Measurements from ENCODE around the gene SLC35F3.

SLC35F3 gene

DNA sequence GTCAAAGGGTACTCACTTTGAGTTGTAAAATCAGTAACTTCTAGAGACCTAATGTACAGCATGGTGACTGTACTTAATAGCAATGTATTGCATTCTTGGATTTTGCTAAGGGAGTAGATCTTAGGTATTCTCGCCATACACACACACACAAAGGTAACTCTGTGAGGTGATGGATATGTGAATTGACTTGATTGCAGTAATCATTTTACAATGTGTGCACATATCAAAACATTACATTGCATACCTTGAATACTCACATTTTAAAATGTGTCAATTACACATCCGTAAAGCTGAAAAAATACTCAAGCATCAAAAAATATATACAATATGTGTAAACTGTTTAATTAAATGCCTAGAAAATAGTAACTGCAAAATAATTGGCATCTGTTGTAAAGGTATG lies 86.0 kb downstream of the SLC35F3 start:
- Histone ChIP-seq H3K27ac (ENCODE audit: low read depth in 2 of 2, low read length in 2 of 2) (no peak overlapping the region), H3K9ac (ENCODE audit: low read depth in 1 of 2, low read length in 2 of 2) (no peak overlapping the region), H3K4me3 (ENCODE audit: low read length in 2 of 2) (no peak overlapping the region), H3K4me1 (ENCODE audit: control insufficient read depth in 2 of 2, insufficient read depth in 2 of 2, low read length in 2 of 2) (no peaks in the 10 kb centered on the region), H3K9me3 (ENCODE audit: control insufficient read depth in 2 of 2, low read length in 2 of 2) (no peaks in the 10 kb centered on the region), H3K36me3 (ENCODE audit: control insufficient read depth in 2 of 2, insufficient read depth in 2 of 2, low read length in 2 of 2) (no peaks in the 10 kb centered on the region), H3K27me3 (ENCODE audit: control insufficient read depth in 2 of 2, insufficient read depth in 2 of 2, low read length in 2 of 2) (peaks cover 3 to 5% of the 10 kb centered on the region in 2 donors)

GRCh38 chr1:233993651-233994050 lies 89.2 kb downstream of the SLC35F3 start:
- H3K9me3 ChIP-seq (ENCODE audit: control insufficient read depth in 2 of 2, low read length in 2 of 2): no peaks in the 10 kb centered on the region
- no peak overlapping the region for H3K9ac ChIP-seq (ENCODE audit: low read depth in 1 of 2, low read length in 2 of 2)
- H3K27me3 ChIP-seq (ENCODE audit: control insufficient read depth in 2 of 2, insufficient read depth in 2 of 2, low read length in 2 of 2): peaks cover 0 to under 1% of the 10 kb centered on the region in 2 donors
- H3K27ac ChIP-seq (ENCODE audit: low read depth in 2 of 2, low read length in 2 of 2): no peak overlapping the region
- no peak overlapping the region for H3K4me3 ChIP-seq (ENCODE audit: low read length in 2 of 2)
- no peaks in the 10 kb centered on the region for H3K4me1 ChIP-seq (ENCODE audit: control insufficient read depth in 2 of 2, insufficient read depth in 2 of 2, low read length in 2 of 2)
- no peaks in the 10 kb centered on the region for H3K36me3 ChIP-seq (ENCODE audit: control insufficient read depth in 2 of 2, insufficient read depth in 2 of 2, low read length in 2 of 2)

- no peak overlapping the region for H3K9ac ChIP-seq (ENCODE audit: low read depth in 1 of 2, low read length in 2 of 2)
- H3K27me3 ChIP-seq (ENCODE audit: control insufficient read depth in 2 of 2, insufficient read depth in 2 of 2, low read length in 2 of 2): no peaks in the 10 kb centered on the region
- no peaks in the 10 kb centered on the region for H3K4me1 ChIP-seq (ENCODE audit: control insufficient read depth in 2 of 2, insufficient read depth in 2 of 2, low read length in 2 of 2)
- no peaks in the 10 kb centered on the region for H3K9me3 ChIP-seq (ENCODE audit: control insufficient read depth in 2 of 2, low read length in 2 of 2)
- H3K36me3 ChIP-seq (ENCODE audit: control insufficient read depth in 2 of 2, insufficient read depth in 2 of 2, low read length in 2 of 2): no peaks in the 10 kb centered on the region
- no peak overlapping the region for H3K27ac ChIP-seq (ENCODE audit: low read depth in 2 of 2, low read length in 2 of 2)
- H3K4me3 ChIP-seq (ENCODE audit: low read length in 2 of 2): no peak overlapping the region
Observed at GRCh38 chr1:233994112-233994511, 89.6 kb downstream of the SLC35F3 start.

- H3K27me3 ChIP-seq (ENCODE audit: control insufficient read depth in 2 of 2, insufficient read depth in 2 of 2, low read length in 2 of 2): no peaks in the 10 kb centered on the region
- H3K9me3 ChIP-seq (ENCODE audit: control insufficient read depth in 2 of 2, low read length in 2 of 2): no peaks in the 10 kb centered on the region
- no peaks in the 10 kb centered on the region for H3K36me3 ChIP-seq (ENCODE audit: control insufficient read depth in 2 of 2, insufficient read depth in 2 of 2, low read length in 2 of 2)
- H3K4me3 ChIP-seq (ENCODE audit: low read length in 2 of 2): no peak overlapping the region
- no peak overlapping the region for H3K27ac ChIP-seq (ENCODE audit: low read depth in 2 of 2, low read length in 2 of 2)
- no peaks in the 10 kb centered on the region for H3K4me1 ChIP-seq (ENCODE audit: control insufficient read depth in 2 of 2, insufficient read depth in 2 of 2, low read length in 2 of 2)
- H3K9ac ChIP-seq (ENCODE audit: low read depth in 1 of 2, low read length in 2 of 2): no peak overlapping the region
Observed at GRCh38 chr1:233998456-233998855, 94.0 kb downstream of the SLC35F3 start.

GRCh38 chr1:233998891-233999290 lies 94.4 kb downstream of the SLC35F3 start:
- Histone ChIP-seq H3K9ac (ENCODE audit: low read depth in 1 of 2, low read length in 2 of 2) (no peak overlapping the region), H3K4me1 (ENCODE audit: control insufficient read depth in 2 of 2, insufficient read depth in 2 of 2, low read length in 2 of 2) (no peaks in the 10 kb centered on the region), H3K9me3 (ENCODE audit: control insufficient read depth in 2 of 2, low read length in 2 of 2) (no peaks in the 10 kb centered on the region), H3K27me3 (ENCODE audit: control insufficient read depth in 2 of 2, insufficient read depth in 2 of 2, low read length in 2 of 2) (no peaks in the 10 kb centered on the region), H3K36me3 (ENCODE audit: control insufficient read depth in 2 of 2, insufficient read depth in 2 of 2, low read length in 2 of 2) (no peaks in the 10 kb centered on the region), H3K27ac (ENCODE audit: low read depth in 2 of 2, low read length in 2 of 2) (no peak overlapping the region), H3K4me3 (ENCODE audit: low read length in 2 of 2) (no peak overlapping the region)

- no peak overlapping the region for H3K27ac ChIP-seq (ENCODE audit: low read depth in 2 of 2, low read length in 2 of 2)
- no peaks in the 10 kb centered on the region for H3K4me1 ChIP-seq (ENCODE audit: control insufficient read depth in 2 of 2, insufficient read depth in 2 of 2, low read length in 2 of 2)
- no peak overlapping the region for H3K9ac ChIP-seq (ENCODE audit: low read depth in 1 of 2, low read length in 2 of 2)
- no peak overlapping the region for H3K4me3 ChIP-seq (ENCODE audit: low read length in 2 of 2)
- H3K9me3 ChIP-seq (ENCODE audit: control insufficient read depth in 2 of 2, low read length in 2 of 2): no peaks in the 10 kb centered on the region
- peaks cover 0 to 1% of the 10 kb centered on the region in 2 donors for H3K27me3 ChIP-seq (ENCODE audit: control insufficient read depth in 2 of 2, insufficient read depth in 2 of 2, low read length in 2 of 2)
- H3K36me3 ChIP-seq (ENCODE audit: control insufficient read depth in 2 of 2, insufficient read depth in 2 of 2, low read length in 2 of 2): no peaks in the 10 kb centered on the region
Observed at GRCh38 chr1:234000557-234001041, 96.1 kb downstream of the SLC35F3 start.

GRCh38 chr1:234001817-234002216 lies 97.3 kb downstream of the SLC35F3 start:
- Histone ChIP-seq H3K4me3 (ENCODE audit: low read length in 2 of 2) (no peak overlapping the region), H3K36me3 (ENCODE audit: control insufficient read depth in 2 of 2, insufficient read depth in 2 of 2, low read length in 2 of 2) (no peaks in the 10 kb centered on the region), H3K9ac (ENCODE audit: low read depth in 1 of 2, low read length in 2 of 2) (no peak overlapping the region), H3K9me3 (ENCODE audit: control insufficient read depth in 2 of 2, low read length in 2 of 2) (no peaks in the 10 kb centered on the region), H3K27ac (ENCODE audit: low read depth in 2 of 2, low read length in 2 of 2) (no peak overlapping the region), H3K4me1 (ENCODE audit: control insufficient read depth in 2 of 2, insufficient read depth in 2 of 2, low read length in 2 of 2) (no peaks in the 10 kb centered on the region), H3K27me3 (ENCODE audit: control insufficient read depth in 2 of 2, insufficient read depth in 2 of 2, low read length in 2 of 2) (peaks cover 0 to 1% of the 10 kb centered on the region in 2 donors)

DNA sequence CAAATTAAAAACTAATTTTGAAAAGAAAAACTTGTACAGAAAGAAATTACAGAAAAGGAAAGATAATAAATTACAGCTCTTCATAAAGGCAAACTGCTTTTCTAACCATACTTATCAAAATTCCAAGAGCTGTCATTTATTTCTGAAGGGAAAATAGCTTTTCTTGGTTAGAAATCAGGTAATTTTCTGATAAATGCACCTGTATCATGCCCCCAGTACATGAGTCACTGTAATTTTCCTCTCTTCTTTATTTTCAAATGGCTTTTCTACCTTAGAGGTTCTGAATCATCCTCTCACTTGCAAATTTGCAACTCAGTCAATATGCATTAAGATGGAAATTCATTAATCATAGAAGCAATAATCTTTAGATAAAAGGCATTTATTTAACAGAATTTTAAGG lies 100.1 kb downstream of the SLC35F3 start:
- H3K27ac ChIP-seq (ENCODE audit: low read depth in 2 of 2, low read length in 2 of 2): no peak overlapping the region
- H3K36me3 ChIP-seq (ENCODE audit: control insufficient read depth in 2 of 2, insufficient read depth in 2 of 2, low read length in 2 of 2): no peaks in the 10 kb centered on the region
- peaks cover 0 to 1% of the 10 kb centered on the region in 2 donors for H3K27me3 ChIP-seq (ENCODE audit: control insufficient read depth in 2 of 2, insufficient read depth in 2 of 2, low read length in 2 of 2)
- no peaks in the 10 kb centered on the region for H3K9me3 ChIP-seq (ENCODE audit: control insufficient read depth in 2 of 2, low read length in 2 of 2)
- no peaks in the 10 kb centered on the region for H3K4me1 ChIP-seq (ENCODE audit: control insufficient read depth in 2 of 2, insufficient read depth in 2 of 2, low read length in 2 of 2)
- H3K9ac ChIP-seq (ENCODE audit: low read depth in 1 of 2, low read length in 2 of 2): no peak overlapping the region
- no peak overlapping the region for H3K4me3 ChIP-seq (ENCODE audit: low read length in 2 of 2)

DNA sequence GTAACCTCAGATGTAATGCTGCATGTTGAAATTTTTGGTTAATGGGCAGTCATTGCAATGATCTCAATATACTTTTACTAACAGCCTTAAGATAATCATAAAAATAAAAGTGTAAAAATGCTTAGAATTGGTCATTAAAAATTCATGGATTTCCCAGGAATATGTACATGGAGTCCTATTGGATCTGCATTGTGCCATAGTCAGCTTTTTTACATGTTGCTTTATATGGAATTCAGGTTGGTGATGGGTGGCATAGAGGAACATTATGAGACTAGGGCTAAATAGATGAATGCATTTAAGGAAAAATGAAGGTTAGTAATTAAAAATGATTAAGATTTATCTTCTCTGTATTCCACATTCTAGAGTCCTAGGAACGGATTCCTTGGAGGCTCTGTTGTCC lies 103.2 kb downstream of the SLC35F3 start:
- Histone ChIP-seq H3K9me3 (ENCODE audit: control insufficient read depth in 2 of 2, low read length in 2 of 2) (no peaks in the 10 kb centered on the region), H3K27me3 (ENCODE audit: control insufficient read depth in 2 of 2, insufficient read depth in 2 of 2, low read length in 2 of 2) (peaks cover 0 to 1% of the 10 kb centered on the region in 2 donors), H3K4me3 (ENCODE audit: low read length in 2 of 2) (no peak overlapping the region), H3K36me3 (ENCODE audit: control insufficient read depth in 2 of 2, insufficient read depth in 2 of 2, low read length in 2 of 2) (no peaks in the 10 kb centered on the region), H3K9ac (ENCODE audit: low read depth in 1 of 2, low read length in 2 of 2) (no peak overlapping the region), H3K27ac (ENCODE audit: low read depth in 2 of 2, low read length in 2 of 2) (no peak overlapping the region), H3K4me1 (ENCODE audit: control insufficient read depth in 2 of 2, insufficient read depth in 2 of 2, low read length in 2 of 2) (no peaks in the 10 kb centered on the region)

GRCh38 chr1:234008591-234008990 lies 104.1 kb downstream of the SLC35F3 start:
- Histone ChIP-seq H3K27me3 (ENCODE audit: control insufficient read depth in 2 of 2, insufficient read depth in 2 of 2, low read length in 2 of 2) (peaks cover 0 to 1% of the 10 kb centered on the region in 2 donors), H3K4me1 (ENCODE audit: control insufficient read depth in 2 of 2, insufficient read depth in 2 of 2, low read length in 2 of 2) (no peaks in the 10 kb centered on the region), H3K9me3 (ENCODE audit: control insufficient read depth in 2 of 2, low read length in 2 of 2) (no peaks in the 10 kb centered on the region)

GRCh38 chr1:234009668-234010067 lies 105.2 kb downstream of the SLC35F3 start:
- Histone ChIP-seq H3K4me3 (ENCODE audit: low read length in 2 of 2) (no peak overlapping the region), H3K36me3 (ENCODE audit: control insufficient read depth in 2 of 2, insufficient read depth in 2 of 2, low read length in 2 of 2) (no peaks in the 10 kb centered on the region), H3K9me3 (ENCODE audit: control insufficient read depth in 2 of 2, low read length in 2 of 2) (no peaks in the 10 kb centered on the region), H3K27ac (ENCODE audit: low read depth in 2 of 2, low read length in 2 of 2) (no peak overlapping the region), H3K9ac (ENCODE audit: low read depth in 1 of 2, low read length in 2 of 2) (no peak overlapping the region), H3K27me3 (ENCODE audit: control insufficient read depth in 2 of 2, insufficient read depth in 2 of 2, low read length in 2 of 2) (peaks cover 0 to 1% of the 10 kb centered on the region in 2 donors), H3K4me1 (ENCODE audit: control insufficient read depth in 2 of 2, insufficient read depth in 2 of 2, low read length in 2 of 2) (no peaks in the 10 kb centered on the region)

More at GRCh38 chr1:234008591-234008990, 104.1 kb downstream of the SLC35F3 start:
- Histone ChIP-seq H3K36me3 (ENCODE audit: control insufficient read depth in 2 of 2, insufficient read depth in 2 of 2, low read length in 2 of 2) (no peaks in the 10 kb centered on the region), H3K9ac (ENCODE audit: low read depth in 1 of 2, low read length in 2 of 2) (no peak overlapping the region), H3K4me3 (ENCODE audit: low read length in 2 of 2) (no peak overlapping the region), H3K27ac (ENCODE audit: low read depth in 2 of 2, low read length in 2 of 2) (no peak overlapping the region)
